22Rv1 (cell line): ENCODE results near the gene PLA2G4A.

Experiments
- H3K27ac ChIP-seq: fragments of 450-650 bp; 2 replicates; pipeline ENCODE4 v1.5.1; 2017
- CTCF ChIP-seq: fragments of 450-650 bp; IDR thresholded peaks from 2 replicates; pipeline ENCODE4 v1.5.1; 2017; ENCODE audit warnings: mild to moderate bottlenecking
- ZFX ChIP-seq: fragments of 450-650 bp; IDR thresholded peaks from 2 replicates; pipeline ENCODE4 v1.6.1; 2017; ENCODE audit warnings: antibody characterized with exemption, borderline replicate concordance

PLA2G4A gene

GRCh38 chr1:186792870-186793581 lies 35.7 kb upstream of the PLA2G4A start:
- H3K27ac ChIP-seq: no peak overlapping the region
- TF ChIP-seq ZFX (no peak), CTCF (no peak)

GRCh38 chr1:186793582-186793927 lies 35.2 kb upstream of the PLA2G4A start:
- no peak for TF ChIP-seq CTCF
- no peak for TF ChIP-seq ZFX
- no peak overlapping the region for H3K27ac ChIP-seq

- no peak overlapping the region for H3K27ac ChIP-seq
- TF ChIP-seq CTCF: no peak
Observed at GRCh38 chr1:186798960-186799688, 29.6 kb upstream of the PLA2G4A start.

GRCh38 chr1:186799689-186800054 lies 29.1 kb upstream of the PLA2G4A start:
- H3K27ac ChIP-seq: no peak overlapping the region
- TF ChIP-seq ZFX: no peak
- no peak for TF ChIP-seq CTCF

GRCh38 chr1:186802388-186802787 lies 26.4 kb upstream of the PLA2G4A start:
- TF ChIP-seq CTCF: no peak
- TF ChIP-seq ZFX: no peak
- no peak overlapping the region for H3K27ac ChIP-seq

GRCh38 chr1:186804679-186805078 lies 24.1 kb upstream of the PLA2G4A start:
- no peak overlapping the region for H3K27ac ChIP-seq
- TF ChIP-seq CTCF (no peak), ZFX (no peak)

GRCh38 chr1:186806477-186806876 lies 22.3 kb upstream of the PLA2G4A start:
- peak; percentile 65 for TF ChIP-seq CTCF
- no peak for TF ChIP-seq ZFX
- H3K27ac ChIP-seq: no peak overlapping the region
